ENCODE data around the gene B3GNT2. TPM values are rescaled to one million over a fixed set of nuclear protein-coding genes. Genes with fewer than 3 reads are reported as not detected.

The B3GNT2 gene
- total and polyA plus RNA-seq, 2 donors (not counting 1 experiment from before 2014, with no cell fraction given) = 14.3 to 24.6 TPM

DNA sequence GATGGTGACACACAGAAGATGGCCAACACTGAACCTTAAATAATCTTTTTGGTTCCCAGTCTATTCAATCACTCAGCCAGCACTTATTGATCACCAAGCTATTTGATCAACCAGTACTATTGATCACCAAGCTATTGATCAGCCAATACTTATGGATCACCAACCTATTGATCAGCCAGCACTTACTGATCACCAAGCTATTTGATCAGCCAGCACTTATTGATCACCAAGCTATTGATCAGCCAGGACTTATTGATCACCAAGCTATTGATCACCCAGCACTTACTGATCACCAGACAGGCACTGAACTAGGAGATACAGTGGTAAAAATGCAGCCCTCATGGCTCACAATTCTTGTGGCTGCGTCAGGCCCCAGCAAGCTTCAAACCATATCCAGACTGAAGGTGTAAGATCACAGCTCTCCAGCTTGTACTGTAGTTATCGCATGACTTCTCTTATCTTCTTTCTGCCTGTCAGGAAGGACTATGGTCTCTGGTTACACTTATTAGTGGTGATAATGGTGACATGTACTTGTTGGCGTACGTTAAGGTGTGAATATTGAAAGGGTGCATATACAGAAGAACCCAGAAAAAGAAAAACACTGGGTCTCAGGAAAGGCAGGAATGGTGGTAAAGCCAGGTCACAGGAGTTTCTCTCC, 18.4 kb upstream of the B3GNT2 start:
- Histone ChIP-seq H3K79me2 (ENCODE audit: control insufficient read depth, insufficient read depth, low read length) (no peaks in the 10 kb centered on the region), H3K27ac (ENCODE audit: low read length in 2 of 2) (no peak overlapping the region), H3K36me3 (replicated peaks in 1 of 2; ENCODE audit: control extremely low read depth in 1 of 2, control insufficient read depth in 1 of 2, extremely low read depth in 1 of 2, insufficient read depth in 2 of 2, low read length in 1 of 2) (no peaks in the 10 kb centered on the region), H3K4me2 (replicated peaks; ENCODE audit: low read depth, low read length, poor library complexity, severe bottlenecking) (no peak overlapping the region), H3K4me1 (ENCODE audit: control insufficient read depth in 2 of 2, insufficient read depth in 2 of 2, low read length in 2 of 2) (peaks cover 11 to 13% of the 10 kb centered on the region in 2 donors), H4K20me1 (ENCODE audit: control insufficient read depth, insufficient read depth, low read length, poor library complexity, severe bottlenecking) (no peaks in the 10 kb centered on the region), H3K4me3 (ENCODE audit: control extremely low read depth in 1 of 5, extremely low read depth in 1 of 5, insufficient read depth in 1 of 5, low read depth in 2 of 5, low read length in 4 of 5) (no peak overlapping the region), H2AFZ (ENCODE audit: insufficient read depth, low read depth, low read length, poor library complexity, severe bottlenecking) (no peak overlapping the region), H3K27me3 (replicated peaks in 1 of 4; ENCODE audit: control extremely low read depth in 1 of 4, control insufficient read depth in 3 of 4, insufficient read depth in 4 of 4, low read length in 3 of 4) (no peaks in the 10 kb centered on the region), H3K9ac (ENCODE audit: low read length) (no peak overlapping the region), H3K9me3 (ENCODE audit: control extremely low read depth in 1 of 3, control insufficient read depth in 2 of 3, insufficient read depth in 1 of 3, low read length in 2 of 3) (no peaks in the 10 kb centered on the region)
- WGBS (ENCODE audit: insufficient coverage) = 94% methylated on average over 2 of the region's 4 CpGs
- no peaks in the 10 kb centered on the region for H3K9me3 Mint-ChIP-seq (ENCODE audit: insufficient read depth)
- TF ChIP-seq CTCF (IDR thresholded peaks at IDR 0.05) = no peak
- no peak for TF ChIP-seq EZH2 (IDR thresholded peaks at IDR 0.05; ENCODE audit: borderline replicate concordance, insufficient read depth, low read depth, low read length, poor library complexity, severe bottlenecking)
- H3K27me3 Mint-ChIP-seq = no peaks in the 10 kb centered on the region
- DNase-seq (no peak), ATAC-seq (ENCODE audit: low read depth) (no peak)
- peaks cover 19% of the 10 kb centered on the region for H3K4me1 Mint-ChIP-seq
- no peak overlapping the region for H3K4me3 Mint-ChIP-seq
- ChIA-PET POLR2A (no interaction called here), CTCF (no interaction called here)
- no peak overlapping the region for H3K27ac Mint-ChIP-seq
- intact Hi-C loops (cut with micrococcal nuclease) = no loop called here

DNA sequence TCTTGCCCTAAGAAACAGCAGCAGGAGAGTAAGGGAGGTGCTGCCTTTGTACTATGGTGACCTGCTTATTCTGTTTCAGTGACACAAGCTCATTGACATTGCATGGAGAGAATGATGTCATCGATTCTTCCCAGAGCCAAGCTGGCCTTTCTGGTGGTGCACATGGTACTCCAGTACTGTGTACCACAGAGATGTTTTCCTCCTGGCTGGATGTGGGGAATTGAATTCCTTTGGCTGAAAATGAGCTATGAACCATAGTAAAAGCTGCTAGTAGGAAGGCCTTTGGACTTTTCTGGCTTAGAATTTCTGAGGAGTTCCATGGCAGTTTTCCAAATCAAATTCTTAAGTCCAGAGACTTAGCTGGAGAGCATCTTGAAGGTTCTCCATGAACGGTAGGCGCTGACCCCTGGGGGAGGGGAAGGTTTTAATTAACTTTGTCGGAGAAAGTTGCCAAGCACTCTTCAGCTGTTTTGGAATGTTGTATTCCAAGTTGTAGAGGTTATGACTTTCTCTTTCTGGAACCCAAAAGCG, 17.1 kb upstream of the B3GNT2 start:
- no peak for ATAC-seq (ENCODE audit: low read depth)
- Histone ChIP-seq H3K4me2 (replicated peaks; ENCODE audit: low read depth, low read length, poor library complexity, severe bottlenecking) (no peak overlapping the region), H3K9me3 (ENCODE audit: control extremely low read depth in 1 of 3, control insufficient read depth in 2 of 3, insufficient read depth in 1 of 3, low read length in 2 of 3) (no peaks in the 10 kb centered on the region), H3K36me3 (replicated peaks in 1 of 2; ENCODE audit: control extremely low read depth in 1 of 2, control insufficient read depth in 1 of 2, extremely low read depth in 1 of 2, insufficient read depth in 2 of 2, low read length in 1 of 2) (no peaks in the 10 kb centered on the region), H3K9ac (ENCODE audit: low read length) (no peak overlapping the region), H2AFZ (ENCODE audit: insufficient read depth, low read depth, low read length, poor library complexity, severe bottlenecking) (no peak overlapping the region), H4K20me1 (ENCODE audit: control insufficient read depth, insufficient read depth, low read length, poor library complexity, severe bottlenecking) (no peaks in the 10 kb centered on the region), H3K27ac (ENCODE audit: low read length in 2 of 2) (no peak overlapping the region), H3K4me3 (ENCODE audit: control extremely low read depth in 1 of 5, extremely low read depth in 1 of 5, insufficient read depth in 1 of 5, low read depth in 2 of 5, low read length in 4 of 5) (no peak overlapping the region), H3K79me2 (ENCODE audit: control insufficient read depth, insufficient read depth, low read length) (no peaks in the 10 kb centered on the region), H3K27me3 (replicated peaks in 1 of 4; ENCODE audit: control extremely low read depth in 1 of 4, control insufficient read depth in 3 of 4, insufficient read depth in 4 of 4, low read length in 3 of 4) (no peaks in the 10 kb centered on the region), H3K4me1 (ENCODE audit: control insufficient read depth in 2 of 2, insufficient read depth in 2 of 2, low read length in 2 of 2) (peaks cover 11 to 13% of the 10 kb centered on the region in 2 donors)
- ChIA-PET CTCF (no interaction called here), POLR2A (no interaction called here)
- TF ChIP-seq CTCF (IDR thresholded peaks at IDR 0.05) (no peak), EZH2 (IDR thresholded peaks at IDR 0.05; ENCODE audit: borderline replicate concordance, insufficient read depth, low read depth, low read length, poor library complexity, severe bottlenecking) (no peak)
- no peak overlapping the region for H3K27ac Mint-ChIP-seq
- WGBS (ENCODE audit: insufficient coverage) = 92% methylated on average over 5 of the region's 5 CpGs
- intact Hi-C loops (cut with micrococcal nuclease) = no loop called here
- no peaks in the 10 kb centered on the region for H3K27me3 Mint-ChIP-seq
- no peak overlapping the region for H3K4me3 Mint-ChIP-seq
- DNase-seq = no peak
- H3K9me3 Mint-ChIP-seq (ENCODE audit: insufficient read depth) = no peaks in the 10 kb centered on the region
- peaks cover 19% of the 10 kb centered on the region for H3K4me1 Mint-ChIP-seq

All from B cell (primary cell).